OCI-LY7 (cell line): ENCODE measurements around the gene KRTAP5-3. TPM values are rescaled to one million over a fixed set of nuclear protein-coding genes. Genes with fewer than 3 reads are reported as not detected.
"Not testable (repeated sequence)": the region's sequence is repeated elsewhere in the genome, so short reads cannot be mapped to it uniquely, and the experiment has no call there.

Experiments used
- BruUV-seq: library from RNA; stranded (reverse); fragments of 400-500 nt; replicated peaks from 2 replicates; lab custom pipeline; 2021; lab: Mats Ljungman, UMichigan
- CTCF ChIA-PET: fragments of 300-600 bp; sonication (Branson Sonifier 250); formaldehyde crosslinking; loops from one replicate; lab custom pipeline; 2022; ENCODE audit warnings: antibody characterized with exemption; ENCODE audit not compliant: unreplicated experiment; lab: Charles Lee
- POLR2A ChIA-PET: fragments of 300-600 bp; sonication (Branson Sonifier 250); formaldehyde crosslinking; loops from one replicate; lab custom pipeline; 2022; ENCODE audit warnings: antibody characterized with exemption; lab: Charles Lee
- DNase-seq: peaks from one replicate; pipeline ENCODE4 v3.0.0-alpha.2; 2015; ENCODE audit warnings: low spot score
- H2AFZ ChIP-seq: fragments of 200-600 bp; sonication (generic), shearing (Covaris generic); 2 replicates; pipeline ENCODE4 v1.6.1; 2014; ENCODE audit warnings: mild to moderate bottlenecking, antibody characterized with exemption, low read length, moderate library complexity
- H3K27ac ChIP-seq: fragments of 200-600 bp; sonication (generic); 2 replicates; pipeline ENCODE4 v1.5.1; 2014; ENCODE audit warnings: mixed run types, low read depth, mild to moderate bottlenecking, moderate library complexity, low read length, inconsistent platforms; ENCODE audit not compliant: poor library complexity, severe bottlenecking
- H3K36me3 ChIP-seq: fragments of 200-600 bp; sonication (generic); 2 replicates; pipeline ENCODE4 v1.6.1; 2014; ENCODE audit warnings: mild to moderate bottlenecking, antibody characterized with exemption, low read length, moderate library complexity, mixed read lengths; ENCODE audit not compliant: insufficient read depth
- H3K4me1 ChIP-seq: fragments of 200-600 bp; sonication (generic); 2 replicates; pipeline ENCODE4 v1.5.1; 2014; ENCODE audit warnings: mild to moderate bottlenecking, low read length; ENCODE audit not compliant: insufficient read depth, poor library complexity, severe bottlenecking
- H3K4me2 ChIP-seq: fragments of 200-600 bp; sonication (generic); 2 replicates; pipeline ENCODE4 v1.6.1; 2014; ENCODE audit warnings: mild to moderate bottlenecking, low read length
- H3K4me3 ChIP-seq: fragments of 200-600 bp; sonication (generic); 2 replicates; pipeline ENCODE4 v1.5.1; 2014; ENCODE audit warnings: mild to moderate bottlenecking, low read depth, low read length; ENCODE audit not compliant: poor library complexity, severe bottlenecking
- H3K79me2 ChIP-seq: fragments of 200-600 bp; sonication (generic); 2 replicates; pipeline ENCODE4 v1.6.1; 2016; ENCODE audit warnings: low read depth, mild to moderate bottlenecking, low read length, moderate library complexity, mixed read lengths; ENCODE audit not compliant: insufficient read depth
- H3K9me2 ChIP-seq: fragments of 200-600 bp; sonication (generic); 2 replicates; pipeline ENCODE4 v1.6.1; 2016; ENCODE audit warnings: mild to moderate bottlenecking, low read length, mixed read lengths; ENCODE audit not compliant: insufficient read depth
- H3K9me3 ChIP-seq: fragments of 200-600 bp; sonication (generic); 2 replicates; pipeline ENCODE4 v1.6.1; 2014; ENCODE audit warnings: mild to moderate bottlenecking, mixed run types, low read length, mixed read lengths
- H4K20me1 ChIP-seq: fragments of 200-600 bp; sonication (generic); 2 replicates; pipeline ENCODE4 v1.6.1; 2014; ENCODE audit warnings: mild to moderate bottlenecking, antibody characterized with exemption, low read length, moderate library complexity, mixed read lengths; ENCODE audit not compliant: insufficient read depth
- CTCF ChIP-seq: fragments of 200-600 bp; sonication (generic); conservative IDR thresholded peaks from 2 replicates; pipeline ENCODE4 v1.5.1; 2014; ENCODE audit warnings: mild to moderate bottlenecking, antibody characterized with exemption, low read length, moderate library complexity, mixed read lengths
- EZH2phosphoT487 ChIP-seq: fragments of 200-600 bp; sonication (generic); IDR thresholded peaks from 2 replicates; pipeline ENCODE4 v1.6.1; 2018; ENCODE audit warnings: low read depth, borderline replicate concordance, mild to moderate bottlenecking, mixed run types, antibody characterized with exemption, low read length, moderate library complexity, mixed read lengths
- intact Hi-C: fragments of 100-400 bp; cut with micrococcal nuclease; formaldehyde crosslinking; loops from one replicate; pipeline ENCODE4 v1.10.0; 2022; ENCODE audit not compliant: unreplicated experiment
- total RNA-seq, 2 experiments: library from RNA; depleted of rRNA in 1 of 2; stranded (reverse); fragments of >200 nt in 1 of 2; shearing (Covaris generic) in 1 of 2; gene quantifications; 2 replicates each; pipeline ENCODE4 v1.2.3, GENCODE V29; 2014 to 2022

KRTAP5-3 gene
- total RNA-seq, 2 experiments from 2014 or later, result not detected

- ChIA-PET CTCF (no interaction called here), POLR2A (no interaction called here)
- Histone ChIP-seq H3K79me2 (no peaks in the 10 kb centered on the region), H3K4me2 (no peak overlapping the region), H3K36me3 (no peaks in the 10 kb centered on the region), H3K4me1 (no peaks in the 10 kb centered on the region), H2AFZ (no peak overlapping the region), H3K4me3 (no peak overlapping the region), H3K9me3 (no peaks in the 10 kb centered on the region), H3K27ac (no peak overlapping the region), H4K20me1 (no peaks in the 10 kb centered on the region), H3K9me2 (no peaks in the 10 kb centered on the region)
- intact Hi-C loops, result no loop called here
- no peak for TF ChIP-seq EZH2phosphoT487
- TF ChIP-seq CTCF, result no peak
- no peak for DNase-seq
- BruUV-seq, result no TSS peak
These were observed 10.0 kb upstream of the KRTAP5-3 start for GRCh38 chr11:1618231-1618630.

DNA sequence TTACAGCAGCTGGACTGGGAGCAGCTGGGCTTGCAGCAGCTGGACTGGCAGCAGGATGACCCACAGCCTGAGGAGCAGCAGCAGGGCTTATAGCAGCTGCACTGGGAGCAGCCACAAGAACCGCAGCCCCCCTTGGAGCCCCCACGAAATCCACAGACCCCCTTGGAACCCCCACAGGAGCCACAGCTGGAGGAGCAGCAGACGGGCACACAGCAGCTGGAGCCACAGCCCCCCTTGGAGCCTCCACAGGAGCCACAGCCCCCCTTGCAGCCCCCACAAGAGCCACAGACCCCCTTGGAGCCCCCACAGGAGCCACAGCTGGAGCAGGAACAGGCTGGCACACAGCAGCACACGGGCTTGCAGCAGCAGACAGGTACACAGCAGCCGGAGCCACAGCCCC lies 362 bp downstream of the KRTAP5-3 start:
- H3K36me3 ChIP-seq, H3K9me3 ChIP-seq, CTCF ChIA-PET, POLR2A ChIA-PET, H3K4me1 ChIP-seq, H3K79me2 ChIP-seq, DNase-seq, H3K9me2 ChIP-seq, H4K20me1 ChIP-seq, BruUV-seq, H3K4me2 ChIP-seq, H3K4me3 ChIP-seq, H2AFZ ChIP-seq, intact Hi-C loops, H3K27ac ChIP-seq: not testable (repeated sequence)

DNA sequence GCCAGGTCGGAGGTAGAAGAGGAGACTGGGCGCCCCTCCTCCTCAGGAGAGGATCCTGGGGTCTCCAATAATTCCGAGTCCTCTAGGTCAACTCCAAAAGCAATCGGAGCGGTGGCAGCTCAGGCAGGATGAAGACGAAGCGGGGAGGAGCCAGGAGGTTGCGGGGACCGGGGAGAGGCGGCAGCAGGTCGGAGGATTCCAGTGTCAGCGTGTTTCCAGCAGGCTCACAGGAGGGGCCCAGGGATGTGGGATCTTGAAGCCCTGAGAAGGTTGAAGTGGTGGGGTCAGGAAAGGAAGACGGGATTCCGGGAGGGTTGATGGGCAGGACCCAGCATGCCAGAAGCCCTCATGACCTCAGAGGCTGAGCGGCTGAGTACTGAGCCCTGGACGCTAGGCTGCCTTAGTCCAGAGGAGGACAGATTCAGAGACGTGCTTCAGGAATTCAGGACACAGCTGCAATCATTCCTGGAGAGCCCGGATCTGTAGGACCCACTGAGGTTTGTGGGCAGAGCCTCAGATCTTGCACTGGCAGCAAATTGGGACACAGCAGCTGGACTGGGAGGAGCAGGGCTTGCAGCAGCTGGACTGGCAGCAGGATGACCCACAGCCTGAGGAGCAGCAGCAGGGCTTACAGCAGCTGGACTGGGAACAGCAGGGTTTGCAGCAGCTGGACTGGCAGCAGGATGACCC lies 962 bp downstream of the KRTAP5-3 start:
- POLR2A ChIA-PET, CTCF ChIA-PET, intact Hi-C loops: not testable (repeated sequence)

GRCh38 chr11:1605923-1606322 lies 2.3 kb downstream of the KRTAP5-3 start:
- H3K4me1 ChIP-seq, BruUV-seq, H3K9me2 ChIP-seq, CTCF ChIA-PET, H3K9me3 ChIP-seq, H3K27ac ChIP-seq, H3K36me3 ChIP-seq, H3K4me3 ChIP-seq, H3K79me2 ChIP-seq, intact Hi-C loops, H4K20me1 ChIP-seq: not testable (repeated sequence)
- Histone ChIP-seq H3K4me2 (peak overlapping the region; percentile 39; the same call in 1 of the 2 replicates), H2AFZ (peak overlapping the region; percentile 57; the same call in 1 of the 2 replicates)
- DNase-seq, result peak; percentile 23
- POLR2A ChIA-PET, result interaction anchor here (0.7 kb wide), 1 partner anchor 22 kb away, joined by 3 read pairs; no protein-coding TSS in a partner anchor

More for the DNA sequence above, 962 bp downstream of the KRTAP5-3 start:
- not testable (repeated sequence) for H3K4me3 ChIP-seq, BruUV-seq, H3K9me3 ChIP-seq, H3K36me3 ChIP-seq, H3K79me2 ChIP-seq, H3K4me1 ChIP-seq, H4K20me1 ChIP-seq, H3K4me2 ChIP-seq, H2AFZ ChIP-seq, DNase-seq, H3K9me2 ChIP-seq, H3K27ac ChIP-seq
